ENCODE data around the gene WDR33.

The WDR33 gene

DNA sequence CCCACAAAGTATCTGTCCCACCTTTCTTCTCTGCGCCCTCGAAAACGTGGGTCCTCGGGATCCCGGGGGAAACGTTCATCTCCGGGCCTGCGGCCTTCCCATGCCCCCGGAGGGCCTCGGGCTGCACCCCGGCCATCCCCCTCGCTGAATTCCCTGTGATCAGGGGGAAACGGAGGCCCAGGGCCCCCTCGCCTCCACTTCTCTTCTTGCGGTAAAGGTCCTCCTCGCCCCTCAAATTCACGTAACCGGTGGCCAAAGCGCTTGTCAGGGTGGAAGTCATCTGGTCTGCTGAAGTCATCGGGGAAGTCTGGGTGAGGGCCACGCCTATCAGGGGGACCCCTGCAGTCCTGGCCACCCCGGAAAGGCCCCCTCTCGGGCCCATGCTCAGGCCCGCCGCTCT is 97.4 kb downstream of the WDR33 start:
- no CpG with 5 or more reads among the region's 25 CpGs for WGBS (ENCODE audit: extremely low coverage, insufficient coverage, insufficient read length)
- H3K4me1 ChIP-seq (ENCODE audit: control insufficient read depth in 1 of 2, insufficient read depth in 2 of 2, low read length in 2 of 2): no peaks in the 10 kb centered on the region
- H4K91ac ChIP-seq (ENCODE audit: low read depth, low read length): no peak overlapping the region
- H4K12ac ChIP-seq (ENCODE audit: low read depth, low read length): no peak overlapping the region
- peaks cover 27 to 33% of the 10 kb centered on the region in 2 experiments for H3K36me3 ChIP-seq (ENCODE audit: control insufficient read depth in 1 of 2, insufficient read depth in 2 of 2, low read length in 2 of 2)
- DNase-seq: no peak
- H3K27ac ChIP-seq (ENCODE audit: low read depth, low read length): no peak overlapping the region
- H2AK5ac ChIP-seq (ENCODE audit: low read length): no peak overlapping the region
- H4K8ac ChIP-seq (ENCODE audit: low read depth, low read length): no peak overlapping the region
- H3K79me1 ChIP-seq (ENCODE audit: low read length): no peaks in the 10 kb centered on the region
- no peak overlapping the region for H3K18ac ChIP-seq (ENCODE audit: low read length)
- H3K14ac ChIP-seq (ENCODE audit: low read length): no peak overlapping the region
- peaks cover under 1% of the 10 kb centered on the region for H3K9me3 ChIP-seq (ENCODE audit: insufficient read depth, low read depth, low read length)
- H2AFZ ChIP-seq (ENCODE audit: insufficient read depth, low read length, poor library complexity): no peak overlapping the region
- H2BK12ac ChIP-seq (ENCODE audit: low read length): no peak overlapping the region
- no peak overlapping the region for H3K4me2 ChIP-seq (ENCODE audit: low read length)
- H3K27me3 ChIP-seq (ENCODE audit: insufficient read depth, low read length): no peaks in the 10 kb centered on the region
- H3K23ac ChIP-seq (ENCODE audit: low read length): no peak overlapping the region
- H3K4me3 ChIP-seq (ENCODE audit: low read depth, low read length): no peak overlapping the region
- H3K4ac ChIP-seq (ENCODE audit: low read depth, low read length): no peak overlapping the region
- no peak overlapping the region for H2BK5ac ChIP-seq (ENCODE audit: low read depth, low read length, poor library complexity)
- no peaks in the 10 kb centered on the region for H3K79me2 ChIP-seq (ENCODE audit: control insufficient read depth, insufficient read depth, low read length, poor library complexity)
- no peak overlapping the region for H3K9ac ChIP-seq (ENCODE audit: low read length)
- H2BK120ac ChIP-seq (ENCODE audit: insufficient read depth, low read length, poor library complexity): no peak overlapping the region

DNA sequence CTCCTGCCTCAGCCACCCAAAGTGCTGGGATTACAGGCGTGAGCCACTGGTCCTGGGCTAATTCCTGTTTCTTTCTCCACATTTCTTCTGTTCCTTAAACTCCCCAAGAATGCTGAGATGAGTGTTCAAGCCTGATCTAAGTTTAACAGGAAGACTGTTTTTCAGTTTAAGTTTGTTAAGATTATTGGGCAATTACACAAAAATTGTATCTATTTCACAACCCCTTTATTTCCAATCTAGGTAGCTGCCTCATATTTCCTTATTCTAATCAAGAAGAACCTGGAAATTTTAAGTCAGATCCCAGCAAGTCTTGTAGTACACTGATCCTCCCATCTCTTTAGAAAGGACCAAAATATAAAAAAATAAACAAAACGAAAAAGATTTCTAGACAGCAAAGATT is 98.0 kb downstream of the WDR33 start:
- Histone ChIP-seq H3K79me2 (ENCODE audit: control insufficient read depth, insufficient read depth, low read length, poor library complexity) (no peaks in the 10 kb centered on the region), H2BK120ac (ENCODE audit: insufficient read depth, low read length, poor library complexity) (no peak overlapping the region), H3K4ac (ENCODE audit: low read depth, low read length) (no peak overlapping the region), H3K14ac (ENCODE audit: low read length) (no peak overlapping the region), H4K12ac (ENCODE audit: low read depth, low read length) (no peak overlapping the region), H2BK5ac (ENCODE audit: low read depth, low read length, poor library complexity) (no peak overlapping the region), H4K8ac (ENCODE audit: low read depth, low read length) (no peak overlapping the region), H3K27me3 (ENCODE audit: insufficient read depth, low read length) (no peaks in the 10 kb centered on the region), H3K27ac (ENCODE audit: low read depth, low read length) (no peak overlapping the region), H3K4me1 (ENCODE audit: control insufficient read depth in 1 of 2, insufficient read depth in 2 of 2, low read length in 2 of 2) (no peaks in the 10 kb centered on the region), H3K36me3 (ENCODE audit: control insufficient read depth in 1 of 2, insufficient read depth in 2 of 2, low read length in 2 of 2) (peaks cover 32 to 36% of the 10 kb centered on the region in 2 experiments), H3K9ac (ENCODE audit: low read length) (no peak overlapping the region), H2AFZ (ENCODE audit: insufficient read depth, low read length, poor library complexity) (no peak overlapping the region), H3K4me2 (ENCODE audit: low read length) (no peak overlapping the region), H2AK5ac (ENCODE audit: low read length) (no peak overlapping the region), H3K4me3 (ENCODE audit: low read depth, low read length) (no peak overlapping the region), H4K91ac (ENCODE audit: low read depth, low read length) (no peak overlapping the region), H3K9me3 (ENCODE audit: insufficient read depth, low read depth, low read length) (peaks cover 4% of the 10 kb centered on the region), H3K79me1 (ENCODE audit: low read length) (no peaks in the 10 kb centered on the region), H2BK12ac (ENCODE audit: low read length) (no peak overlapping the region), H3K23ac (ENCODE audit: low read length) (no peak overlapping the region), H3K18ac (ENCODE audit: low read length) (no peak overlapping the region)
- WGBS (ENCODE audit: extremely low coverage, insufficient coverage, insufficient read length): no CpG with 5 or more reads among the region's 2 CpGs
- no peak for DNase-seq

DNA sequence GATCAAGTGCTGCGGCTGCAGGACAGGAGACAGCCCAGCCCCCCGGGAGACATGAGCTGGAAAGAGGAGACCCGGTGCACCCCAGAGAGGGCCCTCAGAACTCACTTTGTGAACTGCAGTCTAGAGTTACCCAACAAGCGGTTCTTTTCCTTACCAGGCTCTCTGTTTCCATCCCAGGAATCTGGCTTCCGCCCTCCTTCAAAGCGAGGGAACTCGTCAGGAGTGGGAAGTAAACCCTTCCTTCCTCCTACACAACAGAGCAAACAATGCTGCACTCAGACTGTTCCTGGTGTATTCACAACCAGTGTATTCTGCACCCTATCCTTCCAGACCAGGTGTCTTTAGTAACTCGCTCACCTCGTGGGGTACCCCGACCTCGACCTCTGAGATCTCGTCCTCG is 101.6 kb downstream of the WDR33 start:
- H3K23ac ChIP-seq (ENCODE audit: low read length): no peak overlapping the region
- no CpG with 5 or more reads among the region's 13 CpGs for WGBS (ENCODE audit: extremely low coverage, insufficient coverage, insufficient read length)
- H3K9me3 ChIP-seq (ENCODE audit: insufficient read depth, low read depth, low read length): peaks cover 4% of the 10 kb centered on the region
- no peak overlapping the region for H3K14ac ChIP-seq (ENCODE audit: low read length)
- no peak overlapping the region for H2BK5ac ChIP-seq (ENCODE audit: low read depth, low read length, poor library complexity)
- H3K18ac ChIP-seq (ENCODE audit: low read length): no peak overlapping the region
- H3K4me2 ChIP-seq (ENCODE audit: low read length): no peak overlapping the region
- H2AFZ ChIP-seq (ENCODE audit: insufficient read depth, low read length, poor library complexity): no peak overlapping the region
- DNase-seq: no peak
- H3K79me1 ChIP-seq (ENCODE audit: low read length): no peaks in the 10 kb centered on the region
- no peak overlapping the region for H4K8ac ChIP-seq (ENCODE audit: low read depth, low read length)
- H4K91ac ChIP-seq (ENCODE audit: low read depth, low read length): no peak overlapping the region
- H3K9ac ChIP-seq (ENCODE audit: low read length): no peak overlapping the region
- H2AK5ac ChIP-seq (ENCODE audit: low read length): no peak overlapping the region
- no peak overlapping the region for H3K27ac ChIP-seq (ENCODE audit: low read depth, low read length)
- no peak overlapping the region for H2BK12ac ChIP-seq (ENCODE audit: low read length)
- no peaks in the 10 kb centered on the region for H3K27me3 ChIP-seq (ENCODE audit: insufficient read depth, low read length)
- peaks cover 36 to 46% of the 10 kb centered on the region in 2 experiments for H3K36me3 ChIP-seq (ENCODE audit: control insufficient read depth in 1 of 2, insufficient read depth in 2 of 2, low read length in 2 of 2)
- no peak overlapping the region for H3K4me3 ChIP-seq (ENCODE audit: low read depth, low read length)
- H3K4me1 ChIP-seq (ENCODE audit: control insufficient read depth in 1 of 2, insufficient read depth in 2 of 2, low read length in 2 of 2): no peaks in the 10 kb centered on the region
- no peaks in the 10 kb centered on the region for H3K79me2 ChIP-seq (ENCODE audit: control insufficient read depth, insufficient read depth, low read length, poor library complexity)
- no peak overlapping the region for H3K4ac ChIP-seq (ENCODE audit: low read depth, low read length)
- no peak overlapping the region for H4K12ac ChIP-seq (ENCODE audit: low read depth, low read length)
- H2BK120ac ChIP-seq (ENCODE audit: insufficient read depth, low read length, poor library complexity): no peak overlapping the region

DNA sequence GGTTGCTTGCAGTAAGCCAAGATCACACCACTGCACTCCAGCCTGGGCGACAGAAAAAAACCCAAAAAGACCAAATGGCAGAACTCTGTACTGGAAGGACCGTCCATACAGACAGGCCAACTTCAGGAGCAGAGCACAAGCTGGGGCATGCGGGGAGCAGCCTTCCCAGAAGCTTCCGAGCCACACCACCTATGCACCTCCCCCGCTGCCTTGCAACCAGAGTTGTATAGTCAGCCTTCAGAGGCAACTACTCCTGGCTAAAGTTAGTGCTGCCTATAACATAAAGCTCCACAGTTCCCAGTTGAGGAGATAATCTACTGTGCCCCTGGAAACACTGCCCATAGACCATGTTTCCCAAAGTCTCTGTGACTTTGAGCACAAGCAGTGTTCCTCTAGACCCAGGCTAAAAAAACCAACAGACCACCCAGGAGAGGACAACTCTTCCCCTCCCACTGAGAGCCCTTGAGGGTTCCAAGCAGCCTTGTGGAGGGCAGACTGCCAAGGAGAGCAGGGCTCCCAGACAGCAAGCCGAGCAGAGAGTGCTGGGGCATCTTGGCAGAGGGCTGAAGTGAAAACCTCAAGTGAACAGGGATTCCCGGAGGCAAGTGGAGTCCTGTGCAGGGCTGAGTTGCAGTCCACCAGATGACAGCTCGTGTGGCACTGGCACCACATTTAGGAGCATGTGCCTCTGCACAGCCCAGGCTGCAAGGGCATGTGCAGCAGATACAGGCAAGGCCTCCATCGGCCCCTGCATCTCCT is 102.9 kb downstream of the WDR33 start:
- Histone ChIP-seq H3K27ac (ENCODE audit: low read depth, low read length) (no peak overlapping the region), H2BK5ac (ENCODE audit: low read depth, low read length, poor library complexity) (no peak overlapping the region), H2AK5ac (ENCODE audit: low read length) (no peak overlapping the region), H3K9me3 (ENCODE audit: insufficient read depth, low read depth, low read length) (peaks cover 4% of the 10 kb centered on the region), H2AFZ (ENCODE audit: insufficient read depth, low read length, poor library complexity) (no peak overlapping the region), H3K9ac (ENCODE audit: low read length) (no peak overlapping the region), H4K12ac (ENCODE audit: low read depth, low read length) (no peak overlapping the region), H3K4me3 (ENCODE audit: low read depth, low read length) (no peak overlapping the region), H2BK120ac (ENCODE audit: insufficient read depth, low read length, poor library complexity) (no peak overlapping the region), H4K91ac (ENCODE audit: low read depth, low read length) (no peak overlapping the region), H3K36me3 (ENCODE audit: control insufficient read depth in 1 of 2, insufficient read depth in 2 of 2, low read length in 2 of 2) (peaks cover 34 to 40% of the 10 kb centered on the region in 2 experiments), H3K4ac (ENCODE audit: low read depth, low read length) (no peak overlapping the region), H3K18ac (ENCODE audit: low read length) (no peak overlapping the region), H3K79me1 (ENCODE audit: low read length) (no peaks in the 10 kb centered on the region), H3K14ac (ENCODE audit: low read length) (no peak overlapping the region), H3K4me2 (ENCODE audit: low read length) (no peak overlapping the region), H2BK12ac (ENCODE audit: low read length) (no peak overlapping the region), H3K79me2 (ENCODE audit: control insufficient read depth, insufficient read depth, low read length, poor library complexity) (no peaks in the 10 kb centered on the region), H4K8ac (ENCODE audit: low read depth, low read length) (no peak overlapping the region), H3K27me3 (ENCODE audit: insufficient read depth, low read length) (no peaks in the 10 kb centered on the region), H3K4me1 (ENCODE audit: control insufficient read depth in 1 of 2, insufficient read depth in 2 of 2, low read length in 2 of 2) (no peaks in the 10 kb centered on the region), H3K23ac (ENCODE audit: low read length) (no peak overlapping the region)
- no peak for DNase-seq
- WGBS (ENCODE audit: extremely low coverage, insufficient coverage, insufficient read length): no CpG with 5 or more reads among the region's 9 CpGs

All from trophoblast cell (in vitro differentiated cells and primary cell).